ENCODE results near the gene SEL1L3.

The SEL1L3 gene

GRCh38 chr4:25771672-25772071 is 91.1 kb downstream of the SEL1L3 start:
- Mint-ChIP-seq H3K4me1 (ENCODE audit: low read depth) (peaks cover under 1% of the 10 kb centered on the region), H3K9me3 (no peaks in the 10 kb centered on the region), H3K4me3 (no peak overlapping the region), H3K27me3 (no peaks in the 10 kb centered on the region), H3K36me3 (ENCODE audit: low read depth) (no peaks in the 10 kb centered on the region), H3K27ac (no peak overlapping the region)
- intact Hi-C loops (cut with micrococcal nuclease): no loop called here

DNA sequence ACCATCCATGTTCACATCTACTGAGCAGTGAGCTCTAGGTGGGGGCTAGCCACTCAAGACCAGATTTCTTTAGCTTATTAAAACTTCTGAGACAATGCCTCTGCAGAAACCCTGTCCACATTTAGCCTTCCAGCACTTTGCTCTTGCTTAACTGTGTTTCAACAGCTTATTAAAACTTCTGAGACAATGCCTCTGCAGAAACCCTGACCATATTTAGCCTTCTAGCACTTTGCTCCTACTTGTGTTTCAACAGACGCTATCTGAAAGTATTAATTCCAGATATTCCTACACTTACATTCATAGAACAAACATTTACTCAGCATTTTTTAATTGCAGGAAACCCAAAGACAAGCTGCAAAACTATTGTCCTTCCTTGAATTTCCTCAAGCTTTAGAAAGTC is 91.9 kb downstream of the SEL1L3 start:
- Mint-ChIP-seq H3K36me3 (ENCODE audit: low read depth) (no peaks in the 10 kb centered on the region), H3K4me1 (ENCODE audit: low read depth) (peaks cover 7% of the 10 kb centered on the region), H3K27ac (no peak overlapping the region), H3K27me3 (no peaks in the 10 kb centered on the region), H3K4me3 (no peak overlapping the region), H3K9me3 (no peaks in the 10 kb centered on the region)
- intact Hi-C loops (cut with micrococcal nuclease): no loop called here

DNA sequence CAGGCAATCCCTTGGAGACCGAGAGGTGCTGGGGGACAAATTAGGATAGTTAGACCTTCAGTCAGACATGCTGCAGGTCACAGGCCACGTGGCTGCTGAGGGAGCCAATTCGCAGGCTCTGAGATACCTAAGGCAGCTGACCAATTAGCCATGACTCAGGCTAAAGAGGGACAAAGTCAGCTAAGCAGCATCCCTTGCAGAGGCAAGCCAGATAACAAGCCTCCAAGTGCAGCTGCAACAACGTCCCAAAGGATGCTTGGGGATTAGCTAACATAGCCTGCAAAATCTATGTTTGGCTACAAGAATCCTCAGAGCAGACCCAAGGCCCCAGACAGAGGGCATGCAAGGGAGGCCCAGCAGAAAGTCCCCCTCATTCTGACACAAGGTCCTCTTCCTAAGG is 93.5 kb downstream of the SEL1L3 start:
- H3K36me3 Mint-ChIP-seq (ENCODE audit: low read depth): no peaks in the 10 kb centered on the region
- intact Hi-C loops (cut with micrococcal nuclease): no loop called here

DNA sequence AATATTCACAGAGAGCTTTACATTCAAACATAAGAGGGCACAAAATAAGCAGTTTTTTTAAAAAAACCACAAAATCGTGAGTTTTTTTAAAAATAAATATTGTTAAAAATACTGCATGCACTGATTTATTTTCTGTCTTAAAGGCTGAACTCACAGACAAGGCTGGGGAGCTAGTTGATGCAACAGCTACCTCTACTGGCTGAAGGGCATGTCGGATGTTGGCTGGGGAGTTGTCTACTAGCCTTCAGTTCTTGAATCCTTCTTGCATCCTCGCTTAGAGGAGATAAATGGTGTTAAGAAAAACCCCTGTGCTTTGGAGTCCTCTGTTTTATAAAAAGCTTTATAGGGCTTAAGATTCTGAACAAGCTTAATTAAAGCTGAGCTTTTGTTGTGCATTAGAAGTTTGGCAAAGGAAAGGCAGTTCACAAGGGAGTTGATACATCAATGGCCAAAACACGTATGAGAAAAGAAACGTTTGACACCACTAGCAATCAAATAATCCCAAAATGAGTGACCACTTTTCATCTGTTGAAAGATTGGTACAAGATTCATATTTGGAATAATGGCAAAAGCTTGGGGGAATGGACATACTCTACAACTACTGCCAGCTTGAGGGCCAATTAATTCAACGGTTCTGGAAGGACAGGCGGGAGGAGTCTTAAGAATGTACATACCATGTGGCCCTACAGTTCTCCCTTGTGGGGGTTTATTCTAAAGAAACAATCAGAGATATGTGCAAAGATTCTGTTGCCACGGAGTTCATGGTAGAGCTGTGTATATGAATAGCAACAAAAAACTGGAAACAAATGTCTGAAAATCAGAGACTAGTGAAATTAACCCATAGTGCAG is 94.7 kb downstream of the SEL1L3 start:
- intact Hi-C loops (cut with micrococcal nuclease): loop anchor here (1.0 kb wide), 1 partner anchor 328 kb away; no protein-coding TSS in a partner anchor
- H3K27ac Mint-ChIP-seq: no peak overlapping the region
- no peaks in the 10 kb centered on the region for H3K9me3 Mint-ChIP-seq
- H3K27me3 Mint-ChIP-seq: no peaks in the 10 kb centered on the region
- H3K36me3 Mint-ChIP-seq (ENCODE audit: low read depth): no peaks in the 10 kb centered on the region
- H3K4me3 Mint-ChIP-seq: no peak overlapping the region
- H3K4me1 Mint-ChIP-seq (ENCODE audit: low read depth): peaks cover 7% of the 10 kb centered on the region

More for the DNA sequence above, 93.5 kb downstream of the SEL1L3 start:
- H3K9me3 Mint-ChIP-seq: no peaks in the 10 kb centered on the region
- H3K27ac Mint-ChIP-seq: no peak overlapping the region
- peaks cover 7% of the 10 kb centered on the region for H3K4me1 Mint-ChIP-seq (ENCODE audit: low read depth)
- H3K4me3 Mint-ChIP-seq: no peak overlapping the region
- H3K27me3 Mint-ChIP-seq: no peaks in the 10 kb centered on the region

- no peak overlapping the region for H3K4me3 Mint-ChIP-seq
- intact Hi-C loops (cut with micrococcal nuclease): no loop called here
- H3K27me3 Mint-ChIP-seq: no peaks in the 10 kb centered on the region
- no peaks in the 10 kb centered on the region for H3K36me3 Mint-ChIP-seq (ENCODE audit: low read depth)
- H3K9me3 Mint-ChIP-seq: no peaks in the 10 kb centered on the region
- H3K4me1 Mint-ChIP-seq (ENCODE audit: low read depth): peaks cover 16% of the 10 kb centered on the region
- H3K27ac Mint-ChIP-seq: no peak overlapping the region
Observed at GRCh38 chr4:25760518-25761157, 102.2 kb downstream of the SEL1L3 start.

DNA sequence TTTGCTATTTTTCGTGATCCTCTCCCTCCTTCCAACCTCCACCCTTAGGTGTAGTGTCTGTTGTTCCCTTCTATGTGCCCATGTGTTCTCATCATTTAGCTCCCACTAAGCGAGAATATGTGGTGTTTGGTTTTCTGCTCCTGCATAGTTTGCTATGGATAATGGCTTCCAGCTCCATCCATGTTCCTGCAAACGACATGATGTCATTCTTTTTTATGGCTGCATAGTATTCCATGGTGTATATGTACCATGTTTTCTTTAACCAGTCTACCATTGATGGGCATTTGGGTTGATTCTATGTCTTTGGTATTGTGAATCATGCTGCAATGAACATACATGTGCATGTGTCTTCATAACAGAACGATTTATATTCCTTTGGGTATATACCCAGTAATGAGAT is 102.7 kb downstream of the SEL1L3 start:
- Mint-ChIP-seq H3K27me3 (no peaks in the 10 kb centered on the region), H3K27ac (no peak overlapping the region), H3K4me3 (no peak overlapping the region), H3K9me3 (no peaks in the 10 kb centered on the region), H3K36me3 (ENCODE audit: low read depth) (no peaks in the 10 kb centered on the region), H3K4me1 (ENCODE audit: low read depth) (peaks cover 16% of the 10 kb centered on the region)
- intact Hi-C loops (cut with micrococcal nuclease): no loop called here

- intact Hi-C loops (cut with micrococcal nuclease): no loop called here
- H3K27ac Mint-ChIP-seq: no peak overlapping the region
- H3K9me3 Mint-ChIP-seq: no peaks in the 10 kb centered on the region
- no peaks in the 10 kb centered on the region for H3K36me3 Mint-ChIP-seq (ENCODE audit: low read depth)
- no peak overlapping the region for H3K4me3 Mint-ChIP-seq
- no peaks in the 10 kb centered on the region for H3K27me3 Mint-ChIP-seq
- peaks cover 16% of the 10 kb centered on the region for H3K4me1 Mint-ChIP-seq (ENCODE audit: low read depth)
Observed at GRCh38 chr4:25759101-25759500, 103.7 kb downstream of the SEL1L3 start.

DNA sequence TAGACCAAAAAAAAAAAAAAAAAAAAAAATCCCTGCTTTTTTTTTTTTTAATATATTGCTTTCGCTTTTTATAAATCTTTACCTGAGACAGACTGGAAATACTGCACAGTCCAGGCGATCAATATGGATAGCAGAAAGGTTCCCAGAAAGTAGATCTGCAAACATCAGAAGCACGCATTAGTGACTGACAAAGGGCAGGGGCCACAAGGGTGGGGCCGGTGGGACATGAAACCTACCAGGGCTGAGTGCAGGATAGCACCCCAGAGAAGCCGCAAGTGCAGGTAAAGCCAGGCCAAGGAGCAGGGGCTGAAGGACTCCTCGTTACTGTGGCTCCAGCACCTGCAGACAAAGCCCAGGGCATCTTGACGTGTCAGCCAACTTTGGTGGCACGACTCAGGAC is 105.3 kb downstream of the SEL1L3 start:
- Mint-ChIP-seq H3K4me3 (no peak overlapping the region), H3K4me1 (ENCODE audit: low read depth) (peaks cover 16% of the 10 kb centered on the region), H3K27ac (no peak overlapping the region), H3K27me3 (no peaks in the 10 kb centered on the region), H3K9me3 (no peaks in the 10 kb centered on the region), H3K36me3 (ENCODE audit: low read depth) (no peaks in the 10 kb centered on the region)
- intact Hi-C loops (cut with micrococcal nuclease): no loop called here

GRCh38 chr4:25756503-25756902 is 106.3 kb downstream of the SEL1L3 start:
- no peaks in the 10 kb centered on the region for H3K36me3 Mint-ChIP-seq (ENCODE audit: low read depth)
- H3K27ac Mint-ChIP-seq: no peak overlapping the region
- peaks cover 16% of the 10 kb centered on the region for H3K4me1 Mint-ChIP-seq (ENCODE audit: low read depth)
- intact Hi-C loops (cut with micrococcal nuclease): no loop called here
- no peaks in the 10 kb centered on the region for H3K27me3 Mint-ChIP-seq
- no peaks in the 10 kb centered on the region for H3K9me3 Mint-ChIP-seq
- H3K4me3 Mint-ChIP-seq: no peak overlapping the region

DNA sequence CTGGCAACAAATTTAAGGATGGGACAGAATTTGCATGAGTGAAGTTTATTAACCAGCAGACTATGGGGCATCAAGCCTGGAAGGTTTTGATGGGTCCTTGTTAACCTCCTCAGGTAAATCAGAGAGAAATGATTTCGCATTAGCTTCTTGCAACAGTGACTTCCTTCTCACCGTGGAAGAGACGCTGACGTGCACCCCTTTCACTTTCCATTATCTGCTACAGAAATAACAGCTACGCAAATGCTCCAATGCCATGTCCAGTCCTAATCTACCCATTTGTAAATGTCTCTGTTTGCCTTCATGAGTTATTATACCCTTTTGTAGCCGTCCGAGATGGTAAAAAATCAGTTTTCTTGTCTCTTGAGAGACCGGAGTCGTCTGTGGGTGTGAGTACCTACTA is 106.9 kb downstream of the SEL1L3 start:
- Mint-ChIP-seq H3K36me3 (ENCODE audit: low read depth) (no peaks in the 10 kb centered on the region), H3K27ac (no peak overlapping the region), H3K4me1 (ENCODE audit: low read depth) (peaks cover 15% of the 10 kb centered on the region), H3K4me3 (no peak overlapping the region), H3K27me3 (no peaks in the 10 kb centered on the region), H3K9me3 (no peaks in the 10 kb centered on the region)
- intact Hi-C loops (cut with micrococcal nuclease): no loop called here

DNA sequence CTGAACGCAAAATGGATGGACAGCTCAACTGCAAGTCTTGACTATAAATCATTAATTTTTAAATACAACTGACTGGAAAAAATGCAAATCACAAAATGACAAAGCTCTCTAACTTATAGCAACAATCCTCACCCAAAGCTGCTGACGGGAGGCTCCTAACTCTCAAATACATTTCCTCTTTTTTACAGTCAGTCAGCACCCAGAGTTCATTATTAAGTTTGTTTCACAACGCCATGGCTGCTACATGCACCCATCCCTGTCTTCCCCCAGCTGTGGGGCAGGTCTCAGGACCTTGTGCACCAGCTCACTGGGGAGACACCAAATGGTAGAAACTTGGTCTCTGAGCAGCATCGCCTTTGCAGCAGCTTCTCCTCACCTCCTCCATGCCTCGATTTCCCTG is 109.5 kb downstream of the SEL1L3 start:
- Mint-ChIP-seq H3K4me1 (ENCODE audit: low read depth) (peaks cover 5% of the 10 kb centered on the region), H3K9me3 (no peaks in the 10 kb centered on the region), H3K36me3 (ENCODE audit: low read depth) (no peaks in the 10 kb centered on the region), H3K27me3 (no peaks in the 10 kb centered on the region), H3K27ac (no peak overlapping the region), H3K4me3 (no peak overlapping the region)
- intact Hi-C loops (cut with micrococcal nuclease): no loop called here

GRCh38 chr4:25750874-25751273 is 111.9 kb downstream of the SEL1L3 start:
- Mint-ChIP-seq H3K27me3 (no peaks in the 10 kb centered on the region), H3K4me3 (no peak overlapping the region), H3K36me3 (ENCODE audit: low read depth) (no peaks in the 10 kb centered on the region), H3K4me1 (ENCODE audit: low read depth) (peaks cover under 1% of the 10 kb centered on the region), H3K9me3 (no peaks in the 10 kb centered on the region), H3K27ac (no peak overlapping the region)
- intact Hi-C loops (cut with micrococcal nuclease): no loop called here

GRCh38 chr4:25749150-25749794 is 113.5 kb downstream of the SEL1L3 start:
- intact Hi-C loops (cut with micrococcal nuclease): no loop called here
- Mint-ChIP-seq H3K27ac (no peak overlapping the region), H3K4me3 (no peak overlapping the region), H3K9me3 (no peaks in the 10 kb centered on the region), H3K4me1 (ENCODE audit: low read depth) (no peaks in the 10 kb centered on the region), H3K36me3 (ENCODE audit: low read depth) (no peaks in the 10 kb centered on the region), H3K27me3 (no peaks in the 10 kb centered on the region)

- Mint-ChIP-seq H3K27me3 (peaks cover 2% of the 10 kb centered on the region), H3K9me3 (no peaks in the 10 kb centered on the region), H3K36me3 (ENCODE audit: low read depth) (no peaks in the 10 kb centered on the region), H3K4me3 (no peak overlapping the region), H3K4me1 (ENCODE audit: low read depth) (no peaks in the 10 kb centered on the region), H3K27ac (no peak overlapping the region)
- intact Hi-C loops (cut with micrococcal nuclease): no loop called here
Observed at GRCh38 chr4:25743971-25744370, 118.8 kb downstream of the SEL1L3 start.
